PFSK-1 (cell line): ENCODE data around the gene TNRC18.

Experiments
- FOXP2 ChIP-seq: optimal IDR thresholded peaks from 2 replicates; pipeline ENCODE3; 2011; ENCODE audit warnings: borderline replicate concordance, control low read depth, inconsistent platforms; ENCODE audit not compliant: insufficient read depth; ENCODE audit errors: extremely low read length, extremely low read depth
- POLR2AphosphoS5 ChIP-seq: IDR thresholded peaks from 2 replicates; pipeline ENCODE4 v1.6.1; 2012; ENCODE audit warnings: low read depth, mild to moderate bottlenecking, control low read depth, low read length, moderate library complexity
- SIN3A ChIP-seq: IDR thresholded peaks from 2 replicates; pipeline ENCODE4 v1.6.1; 2012; ENCODE audit warnings: mild to moderate bottlenecking, low read length, moderate library complexity, borderline replicate concordance; ENCODE audit not compliant: insufficient read depth
- TAF1 ChIP-seq: IDR thresholded peaks from 2 replicates; pipeline ENCODE4 v1.6.1; 2012; ENCODE audit warnings: low read length, control low read depth, borderline replicate concordance; ENCODE audit not compliant: insufficient read depth
- TF ChIP-seq, protein P1 (sequence below), 2 experiments: IDR thresholded peaks; 2 replicates each; pipeline versions ENCODE4 v1.6.1 to v1.8.0; 2011 to 2012; ENCODE audit warnings: low read depth in 2 of 2, low read length in 2 of 2, control low read depth in 1 of 2, inconsistent platforms in 1 of 2, mild to moderate bottlenecking in 1 of 2, moderate library complexity in 1 of 2; ENCODE audit not compliant: insufficient read depth in 1 of 2

DNA sequence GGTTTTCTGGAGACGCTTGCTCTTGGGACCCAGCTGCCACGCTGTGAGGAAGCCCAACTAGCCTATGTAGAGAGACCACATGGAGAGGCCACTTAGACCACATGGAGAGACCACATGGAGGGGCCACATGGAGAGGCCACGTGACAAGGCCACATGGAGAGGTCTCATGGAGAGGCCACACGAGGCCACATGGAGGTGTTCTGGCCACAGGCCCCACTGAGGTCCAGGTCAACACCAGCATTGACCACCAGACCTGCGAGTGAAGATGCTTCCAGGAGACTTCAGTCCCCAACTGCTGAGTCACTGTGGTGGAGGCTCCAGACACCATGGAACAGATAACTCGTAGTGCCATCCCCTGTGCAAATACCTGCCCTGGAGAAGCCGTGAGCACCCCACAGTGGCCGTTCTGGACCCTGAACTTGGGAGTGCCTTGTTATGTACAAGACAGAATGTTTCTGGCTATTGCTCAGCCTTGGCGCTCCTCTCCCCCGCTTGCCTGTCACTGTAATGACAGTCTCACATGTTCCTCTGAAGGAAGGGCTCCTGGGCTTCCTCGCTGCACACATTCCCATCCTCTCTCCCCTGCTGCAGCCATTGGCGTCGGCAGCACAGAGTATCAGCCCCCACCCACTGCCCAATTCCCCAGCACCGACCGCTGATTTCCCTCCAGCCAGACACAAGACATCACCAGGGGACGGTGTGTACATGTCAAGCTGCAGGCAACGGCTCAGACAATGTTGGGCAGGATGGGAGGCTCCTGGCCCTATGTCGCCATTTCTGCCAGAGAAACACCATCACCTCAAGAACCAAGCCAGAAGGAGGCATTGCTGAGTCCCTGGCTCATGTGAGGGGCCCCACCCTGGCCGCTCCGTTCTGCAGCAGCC lies 49.0 kb upstream of the TNRC18 start:
- TF ChIP-seq, protein P1, sequence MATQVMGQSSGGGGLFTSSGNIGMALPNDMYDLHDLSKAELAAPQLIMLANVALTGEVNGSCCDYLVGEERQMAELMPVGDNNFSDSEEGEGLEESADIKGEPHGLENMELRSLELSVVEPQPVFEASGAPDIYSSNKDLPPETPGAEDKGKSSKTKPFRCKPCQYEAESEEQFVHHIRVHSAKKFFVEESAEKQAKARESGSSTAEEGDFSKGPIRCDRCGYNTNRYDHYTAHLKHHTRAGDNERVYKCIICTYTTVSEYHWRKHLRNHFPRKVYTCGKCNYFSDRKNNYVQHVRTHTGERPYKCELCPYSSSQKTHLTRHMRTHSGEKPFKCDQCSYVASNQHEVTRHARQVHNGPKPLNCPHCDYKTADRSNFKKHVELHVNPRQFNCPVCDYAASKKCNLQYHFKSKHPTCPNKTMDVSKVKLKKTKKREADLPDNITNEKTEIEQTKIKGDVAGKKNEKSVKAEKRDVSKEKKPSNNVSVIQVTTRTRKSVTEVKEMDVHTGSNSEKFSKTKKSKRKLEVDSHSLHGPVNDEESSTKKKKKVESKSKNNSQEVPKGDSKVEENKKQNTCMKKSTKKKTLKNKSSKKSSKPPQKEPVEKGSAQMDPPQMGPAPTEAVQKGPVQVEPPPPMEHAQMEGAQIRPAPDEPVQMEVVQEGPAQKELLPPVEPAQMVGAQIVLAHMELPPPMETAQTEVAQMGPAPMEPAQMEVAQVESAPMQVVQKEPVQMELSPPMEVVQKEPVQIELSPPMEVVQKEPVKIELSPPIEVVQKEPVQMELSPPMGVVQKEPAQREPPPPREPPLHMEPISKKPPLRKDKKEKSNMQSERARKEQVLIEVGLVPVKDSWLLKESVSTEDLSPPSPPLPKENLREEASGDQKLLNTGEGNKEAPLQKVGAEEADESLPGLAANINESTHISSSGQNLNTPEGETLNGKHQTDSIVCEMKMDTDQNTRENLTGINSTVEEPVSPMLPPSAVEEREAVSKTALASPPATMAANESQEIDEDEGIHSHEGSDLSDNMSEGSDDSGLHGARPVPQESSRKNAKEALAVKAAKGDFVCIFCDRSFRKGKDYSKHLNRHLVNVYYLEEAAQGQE (IDR thresholded peaks at IDR 0.05; ENCODE audit: insufficient read depth in 1 of 2, low read depth in 2 of 2, low read length in 2 of 2): no peak
- TF ChIP-seq POLR2AphosphoS5 (no peak), TAF1 (no peak), FOXP2 (no peak), SIN3A (no peak)
